Right lobe of liver (tissue), 6 donors: ENCODE data around the gene DPP10. TPM values are rescaled to one million over a fixed set of nuclear protein-coding genes. Genes with fewer than 3 reads are reported as not detected.

Experiments
- ATAC-seq, 4 donors: fragments of 200-7000 bp; cut with Tn5 transposase; one replicate each; pipeline ENCODE4 v1.9.1; 2020; ENCODE audit warnings: mild to moderate bottlenecking in 4 of 4, moderate library complexity in 4 of 4
- DNase-seq, 3 donors: peaks; one replicate each; pipeline ENCODE4 v3.0.0-alpha.2; 2020
- H3K27ac ChIP-seq, 3 donors: fragments of 200-600 bp; one replicate each; pipeline ENCODE4 v1.8.0; 2022
- H3K27me3 ChIP-seq, 2 donors: fragments of 200-600 bp; one replicate each; pipeline ENCODE4 v1.8.0; 2022
- H3K36me3 ChIP-seq, 4 donors: fragments of 200-600 bp; sonication (generic) in 1 of 4; one replicate each; pipeline versions ENCODE4 v1.5.1 to v1.8.0; 2017 to 2022; ENCODE audit warnings: control low read depth in 1 of 4
- H3K4me1 ChIP-seq, 4 donors: fragments of 200-600 bp; sonication (generic) in 1 of 4; one replicate each; pipeline versions ENCODE4 v1.5.1 to v1.8.0; 2017 to 2022; ENCODE audit warnings: control low read depth in 1 of 4
- H3K4me3 ChIP-seq, 3 donors: fragments of 200-600 bp; one replicate each; pipeline ENCODE4 v1.8.0; 2022
- H3K9me3 ChIP-seq, 4 donors: fragments of 200-600 bp; sonication (generic) in 1 of 4; one replicate each; pipeline versions ENCODE4 v1.5.1 to v1.8.0; 2017 to 2022; ENCODE audit warnings: control low read depth in 1 of 4
- CTCF ChIP-seq, 4 donors: fragments of 200-600 bp in 3 of 4; fragments of 450-650 bp in 1 of 4; IDR thresholded peaks; one replicate each; pipeline versions ENCODE4 v1.5.1 to v1.8.0; 2016 to 2022; ENCODE audit warnings: antibody characterized with exemption in 4 of 4, mild to moderate bottlenecking in 2 of 4
- POLR2A ChIP-seq: fragments of 450-650 bp; IDR thresholded peaks from one replicate; pipeline ENCODE4 v1.6.1; 2017; ENCODE audit warnings: antibody characterized with exemption, mild to moderate bottlenecking
- WGBS: methylation state at CpG from one replicate; pipeline ENCODE4 v1.1.6; 2018; ENCODE audit warnings: low coverage, low lambda C conversion rate; ENCODE audit not compliant: insufficient coverage; ENCODE audit errors: missing lambda C conversion rate; 5-methylcytosine and 5-hydroxymethylcytosine counted together
- intact Hi-C, 2 donors: fragments of 100-400 bp; cut with DNase I; formaldehyde crosslinking; loops; one replicate each; pipeline versions ENCODE4 v1.11.2 to v1.14.1; 2022
- total RNA-seq, 6 experiments: library from RNA; depleted of rRNA in 2 of 6; stranded (reverse); fragments of >200 nt in 2 of 6; fragmentation: NEBNext Ultra II Directional in 3 of 6; extraction: Animal tissue kit (Norgen Biotek cat#: 25700) in 3 of 6; gene quantifications; one replicate each; pipeline versions ENCODE4 v1.1.0 to v1.2.4, GENCODE V29; 2016 to 2023
- donor health status: DM: no; HTN: yes; CAD: no.
- donor health status: DM: no; HTN: no; CAD: no.
- donor health status: DM: no; HTN: no; CAD: no.
- donor health status: DM: no; HTN: yes; CAD: no.
- donor health status: DM: no; HTN: yes; CAD: no.

DPP10 gene
- total RNA-seq, 6 experiments from 2014 or later = 0.09 to 0.19 (median 0.15) TPM; not detected in 2

DNA sequence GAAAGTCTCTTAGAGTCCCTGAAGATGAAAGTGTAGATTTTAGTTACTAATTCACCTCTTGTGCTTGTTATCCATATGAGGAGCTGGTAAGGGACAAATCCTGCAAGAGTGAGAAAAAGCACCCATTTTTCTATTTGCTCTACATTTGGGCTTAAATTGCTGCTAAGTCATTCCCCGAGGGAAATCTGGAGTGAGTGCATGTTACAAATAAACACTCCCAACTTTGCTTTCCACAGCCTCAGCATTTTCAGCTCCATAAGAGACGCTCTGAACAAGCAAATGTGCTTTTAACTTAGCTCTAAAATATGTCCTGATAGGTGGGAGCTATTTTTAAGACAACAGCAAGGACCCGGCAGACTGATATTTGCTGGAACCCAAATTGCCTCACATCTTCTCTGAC lies 126.7 kb downstream of the DPP10 start:
- Histone ChIP-seq H3K36me3 (no peaks in the 10 kb centered on the region), H3K4me1 (no peaks in the 10 kb centered on the region), H3K4me3 (no peak overlapping the region), H3K27me3 (no peaks in the 10 kb centered on the region), H3K9me3 (no peaks in the 10 kb centered on the region), H3K27ac (no peak overlapping the region)
- TF ChIP-seq POLR2A (no peak), CTCF (IDR thresholded peaks at IDR 0.05) (no peak)
- 52% methylated on average over 3 of the region's 3 CpGs for WGBS
- intact Hi-C loops = no loop called here
- ATAC-seq = no peak
- no peak for DNase-seq

GRCh38 chr2:114577657-114578056 lies 135.2 kb downstream of the DPP10 start:
- ATAC-seq = no peak
- TF ChIP-seq CTCF (IDR thresholded peaks at IDR 0.05) = no peak
- TF ChIP-seq POLR2A = no peak
- H3K36me3 ChIP-seq = no peaks in the 10 kb centered on the region
- H3K4me1 ChIP-seq = no peaks in the 10 kb centered on the region
- intact Hi-C loops = no loop called here
- no peaks in the 10 kb centered on the region for H3K27me3 ChIP-seq
- DNase-seq = no peak
- no peak overlapping the region for H3K4me3 ChIP-seq
- no peaks in the 10 kb centered on the region for H3K9me3 ChIP-seq
- WGBS = 35% methylated on average over 2 of the region's 2 CpGs
- no peak overlapping the region for H3K27ac ChIP-seq

- no peak for DNase-seq
- Histone ChIP-seq H3K36me3 (no peaks in the 10 kb centered on the region), H3K9me3 (no peaks in the 10 kb centered on the region), H3K4me1 (no peaks in the 10 kb centered on the region), H3K27me3 (no peaks in the 10 kb centered on the region), H3K4me3 (no peak overlapping the region), H3K27ac (no peak overlapping the region)
- intact Hi-C loops = no loop called here
- no peak for ATAC-seq
- 29% methylated on average over 3 of the region's 3 CpGs for WGBS
- TF ChIP-seq POLR2A (no peak), CTCF (IDR thresholded peaks at IDR 0.05) (no peak)
These were observed 137.1 kb downstream of the DPP10 start for GRCh38 chr2:114579542-114579941.

DNA sequence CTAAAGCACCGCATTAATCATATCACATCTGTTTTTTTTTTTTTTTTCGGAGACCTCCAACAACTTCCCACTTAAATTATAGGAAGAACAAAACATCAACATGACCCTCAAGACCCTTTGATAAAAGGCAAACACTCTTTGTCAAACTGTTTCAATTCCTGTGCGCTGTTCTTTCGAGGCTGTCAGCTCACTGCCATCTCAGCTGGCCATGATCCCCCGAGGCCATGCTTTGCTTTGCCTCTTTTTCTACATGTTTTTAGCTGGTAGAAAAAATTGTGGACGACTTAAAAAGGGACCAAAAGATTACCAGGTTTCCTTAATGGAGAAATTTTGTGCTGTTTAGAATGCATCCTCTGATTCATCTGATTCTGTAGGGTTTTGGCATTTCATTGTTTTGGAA lies 138.2 kb downstream of the DPP10 start:
- Histone ChIP-seq H3K9me3 (no peaks in the 10 kb centered on the region), H3K4me1 (no peaks in the 10 kb centered on the region), H3K4me3 (no peak overlapping the region), H3K36me3 (no peaks in the 10 kb centered on the region), H3K27ac (no peak overlapping the region), H3K27me3 (no peaks in the 10 kb centered on the region)
- TF ChIP-seq CTCF (IDR thresholded peaks at IDR 0.05) (no peak), POLR2A (no peak)
- intact Hi-C loops = no loop called here
- DNase-seq = no peak
- WGBS = 27% methylated on average over 6 of the region's 6 CpGs
- no peak for ATAC-seq

DNA sequence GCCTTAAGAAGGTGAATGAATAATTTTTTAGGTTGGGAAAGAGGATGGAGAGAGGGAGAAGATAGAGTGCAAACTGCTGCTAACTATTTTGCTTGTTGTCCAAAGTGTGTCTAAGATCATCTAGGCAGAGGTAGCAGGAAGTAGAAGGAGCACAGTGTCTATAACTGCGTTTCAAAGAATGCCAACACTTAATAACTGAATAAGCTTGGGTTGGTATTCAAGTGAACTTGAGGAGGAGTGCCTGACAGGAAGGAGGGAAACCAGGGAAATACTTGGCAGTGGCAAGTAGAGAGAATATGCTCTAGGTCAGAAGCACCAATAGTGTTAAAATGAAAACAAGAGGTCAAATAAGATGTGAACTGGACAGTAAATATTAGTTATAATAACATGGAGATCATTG lies 155.9 kb downstream of the DPP10 start:
- Histone ChIP-seq H3K27ac (no peak overlapping the region), H3K36me3 (no peaks in the 10 kb centered on the region), H3K4me3 (no peak overlapping the region), H3K4me1 (no peaks in the 10 kb centered on the region), H3K27me3 (no peaks in the 10 kb centered on the region), H3K9me3 (no peaks in the 10 kb centered on the region)
- DNase-seq = no peak
- TF ChIP-seq POLR2A = no peak
- no peak for TF ChIP-seq CTCF (IDR thresholded peaks at IDR 0.05)
- WGBS = 42% methylated on average over 1 of the region's 1 CpG
- intact Hi-C loops = no loop called here
- no peak for ATAC-seq
